Activated CD4-positive, alpha-beta T cell treated with anti-CD3 and anti-CD28 coated beads for 36 hours (primary cell): ENCODE measurements around the gene CHN2. TPM values are rescaled to one million over a fixed set of nuclear protein-coding genes. Genes with fewer than 3 reads are reported as not detected.
"Not testable (repeated sequence)": the region's sequence is repeated elsewhere in the genome, so short reads cannot be mapped to it uniquely, and the experiment has no call there.

Source experiments
- ATAC-seq: fragments of 200-7000 bp; cut with Tn5 transposase; one replicate; pipeline ENCODE4 v1.10.0; 2021; ENCODE audit warnings: mild to moderate bottlenecking, moderate library complexity
- CTCF ChIA-PET: fragments of 350-600 bp; sonication (Branson Sonifier 250); formaldehyde crosslinking; loops from one replicate; lab custom pipeline; 2021; ENCODE audit warnings: antibody characterized with exemption; lab: Charles Lee
- POLR2A ChIA-PET: fragments of 350-600 bp; sonication (Branson Sonifier 250); formaldehyde crosslinking; loops from one replicate; lab custom pipeline; 2021; ENCODE audit warnings: antibody characterized with exemption, inconsistent platforms; lab: Charles Lee
- DNase-seq: peaks from one replicate; pipeline ENCODE4 v3.0.0-alpha.2; 2020
- H3K27ac Mint-ChIP-seq: one replicate; pipeline ENCODE4 v1.8.0; 2021; ENCODE audit warnings: mixed read lengths
- H3K27me3 Mint-ChIP-seq: one replicate; pipeline ENCODE4 v1.8.0; 2021; ENCODE audit warnings: mixed read lengths
- H3K36me3 Mint-ChIP-seq: one replicate; pipeline ENCODE4 v1.8.0; 2021; ENCODE audit warnings: low read depth, mixed read lengths
- H3K4me1 Mint-ChIP-seq: one replicate; pipeline ENCODE4 v1.8.0; 2021; ENCODE audit warnings: mixed read lengths
- H3K4me3 Mint-ChIP-seq: one replicate; pipeline ENCODE4 v1.8.0; 2021; ENCODE audit warnings: mild to moderate bottlenecking, moderate library complexity, mixed read lengths
- H3K9me3 Mint-ChIP-seq: one replicate; pipeline ENCODE4 v1.8.0; 2021; ENCODE audit warnings: low read depth, mixed read lengths
- intact Hi-C, 2 experiments: fragments of 100-400 bp; cut with DNase I in 1 of 2; cut with micrococcal nuclease in 1 of 2; formaldehyde crosslinking; loops; one replicate each; pipeline versions ENCODE4 v1.14.2 to v1.15.1; 2022 to 2024; cut with DNase I, micrococcal nuclease
- total RNA-seq, 2 experiments: library from RNA; stranded (reverse); gene quantifications; one replicate each; pipeline ENCODE4 v1.2.3, GENCODE V29; 2021

Gene CHN2
- total RNA-seq, 2 experiments from 2014 or later, result 0.25 to 0.39 TPM

- Mint-ChIP-seq H3K4me1 (peaks cover 15% of the 10 kb centered on the region), H3K36me3 (no peaks in the 10 kb centered on the region), H3K27ac (no peak overlapping the region), H3K9me3 (no peaks in the 10 kb centered on the region), H3K4me3 (no peak overlapping the region), H3K27me3 (peaks cover 5% of the 10 kb centered on the region)
- ChIA-PET CTCF (interaction anchor here (0.6 to 1.1 kb wide), 3 partner anchors 15 to 121 kb away, joined by 3 to 4 read pairs (median 4); no protein-coding TSS in a partner anchor), POLR2A (no interaction called here)
- intact Hi-C loops, result no loop called here
- DNase-seq (no peak), ATAC-seq (no peak)
Measured at GRCh38 chr7:29204491-29205272, 10.1 kb downstream of the CHN2 start.

GRCh38 chr7:29207162-29207801, 12.7 kb downstream of the CHN2 start:
- ATAC-seq, result peak; percentile 70
- POLR2A ChIA-PET, result no interaction called here
- no peaks in the 10 kb centered on the region for H3K9me3 Mint-ChIP-seq
- no peaks in the 10 kb centered on the region for H3K36me3 Mint-ChIP-seq
- intact Hi-C loops, result no loop called here
- H3K27ac Mint-ChIP-seq, result no peak overlapping the region
- no peak for DNase-seq
- H3K4me1 Mint-ChIP-seq, result peaks cover 15% of the 10 kb centered on the region
- H3K4me3 Mint-ChIP-seq, result no peak overlapping the region
- CTCF ChIA-PET, result interaction anchor here (1.0 kb wide), 1 partner anchor 18 kb away, joined by 4 read pairs; no protein-coding TSS in a partner anchor
- no peaks in the 10 kb centered on the region for H3K27me3 Mint-ChIP-seq

GRCh38 chr7:29208410-29209250, 14.1 kb downstream of the CHN2 start:
- intact Hi-C loops, result no loop called here
- H3K4me1 Mint-ChIP-seq, result peaks cover 15% of the 10 kb centered on the region

GRCh38 chr7:29209745-29210144, 15.2 kb downstream of the CHN2 start:
- ATAC-seq, result no peak
- H3K27me3 Mint-ChIP-seq, result no peaks in the 10 kb centered on the region
- no peak for DNase-seq
- no peak overlapping the region for H3K4me3 Mint-ChIP-seq
- H3K9me3 Mint-ChIP-seq, result no peaks in the 10 kb centered on the region
- CTCF ChIA-PET, result interaction anchor here (1.0 kb wide), 1 partner anchor 283 kb away, joined by 3 read pairs; no protein-coding TSS in a partner anchor
- peaks cover 15% of the 10 kb centered on the region for H3K4me1 Mint-ChIP-seq
- H3K27ac Mint-ChIP-seq, result no peak overlapping the region
- POLR2A ChIA-PET, result no interaction called here
- H3K36me3 Mint-ChIP-seq, result no peaks in the 10 kb centered on the region
- intact Hi-C loops, result no loop called here

More at GRCh38 chr7:29208410-29209250, 14.1 kb downstream of the CHN2 start:
- H3K27ac Mint-ChIP-seq, result no peak overlapping the region
- ATAC-seq (no peak), DNase-seq (no peak)
- ChIA-PET CTCF (interaction anchor here (0.6 to 1.0 kb wide), 2 partner anchors 198 to 282 kb away, joined by 3 read pairs; no protein-coding TSS in a partner anchor), POLR2A (no interaction called here)
- no peak overlapping the region for H3K4me3 Mint-ChIP-seq
- H3K27me3 Mint-ChIP-seq, result no peaks in the 10 kb centered on the region
- H3K9me3 Mint-ChIP-seq, result no peaks in the 10 kb centered on the region
- H3K36me3 Mint-ChIP-seq, result no peaks in the 10 kb centered on the region

DNA sequence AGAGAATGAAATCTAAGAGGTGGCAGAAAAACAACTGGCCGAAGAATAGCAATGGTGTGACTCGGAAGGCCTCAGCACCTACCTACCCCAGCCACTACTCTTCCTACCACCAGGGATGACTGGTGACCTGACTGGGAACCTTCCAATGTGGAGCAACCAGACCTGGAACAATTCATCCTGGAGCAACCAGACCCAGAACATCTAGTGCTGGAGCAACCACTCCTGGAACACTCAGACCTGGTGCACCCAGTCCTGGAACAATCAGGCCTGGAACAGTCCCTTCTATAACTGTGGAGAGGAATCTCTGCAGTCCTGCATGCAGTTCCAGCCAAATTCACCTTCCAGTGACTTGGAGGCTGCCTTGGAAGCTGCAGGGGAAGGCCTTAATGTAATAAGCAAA, 18.2 kb downstream of the CHN2 start:
- H3K4me1 Mint-ChIP-seq, H3K27me3 Mint-ChIP-seq, ATAC-seq, CTCF ChIA-PET, H3K9me3 Mint-ChIP-seq, H3K4me3 Mint-ChIP-seq, DNase-seq, H3K27ac Mint-ChIP-seq, H3K36me3 Mint-ChIP-seq, POLR2A ChIA-PET, intact Hi-C loops: not testable (repeated sequence)

- intact Hi-C loops, result no loop called here
- no peak for DNase-seq
- H3K27ac Mint-ChIP-seq, result no peak overlapping the region
- H3K4me1 Mint-ChIP-seq, result no peaks in the 10 kb centered on the region
- POLR2A ChIA-PET, result no interaction called here
- no peak for ATAC-seq
- H3K36me3 Mint-ChIP-seq, result no peaks in the 10 kb centered on the region
- H3K9me3 Mint-ChIP-seq, result no peaks in the 10 kb centered on the region
- CTCF ChIA-PET, result no interaction called here
- H3K27me3 Mint-ChIP-seq, result no peaks in the 10 kb centered on the region
- no peak overlapping the region for H3K4me3 Mint-ChIP-seq
Measured at GRCh38 chr7:29214056-29214455, 19.5 kb downstream of the CHN2 start.

DNA sequence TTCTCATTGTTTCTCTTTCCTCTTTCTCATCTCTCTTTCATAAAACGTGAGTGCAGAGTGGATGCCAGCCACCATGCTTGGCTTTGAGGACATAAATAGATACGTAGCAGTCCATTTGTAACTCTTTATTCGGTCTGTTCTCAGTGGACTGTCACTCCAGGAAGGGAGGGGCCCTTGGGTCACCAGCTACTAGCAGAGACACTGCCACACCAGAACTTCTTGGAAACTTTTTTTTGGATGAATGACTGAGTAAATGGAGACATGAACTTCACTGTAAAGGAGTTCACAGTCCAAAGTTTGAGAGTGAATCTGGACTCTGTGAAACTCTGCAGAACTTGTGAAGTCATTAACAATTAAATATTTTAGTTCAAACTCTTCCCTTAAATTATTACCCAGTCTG, 20.2 kb downstream of the CHN2 start:
- H3K27me3 Mint-ChIP-seq, result no peaks in the 10 kb centered on the region
- H3K9me3 Mint-ChIP-seq, result no peaks in the 10 kb centered on the region
- intact Hi-C loops, result no loop called here
- H3K27ac Mint-ChIP-seq, result no peak overlapping the region
- H3K4me1 Mint-ChIP-seq, result no peaks in the 10 kb centered on the region
- DNase-seq (no peak), ATAC-seq (no peak)
- H3K36me3 Mint-ChIP-seq, result no peaks in the 10 kb centered on the region
- CTCF ChIA-PET, result no interaction called here
- POLR2A ChIA-PET, result no interaction called here
- H3K4me3 Mint-ChIP-seq, result no peak overlapping the region

- Mint-ChIP-seq H3K27me3 (no peaks in the 10 kb centered on the region), H3K27ac (no peak overlapping the region), H3K36me3 (no peaks in the 10 kb centered on the region), H3K9me3 (no peaks in the 10 kb centered on the region), H3K4me1 (no peaks in the 10 kb centered on the region), H3K4me3 (no peak overlapping the region)
- intact Hi-C loops, result no loop called here
- ChIA-PET CTCF (interaction anchor here (1.1 kb wide), 1 partner anchor 26 kb away, joined by 3 read pairs; no protein-coding TSS in a partner anchor), POLR2A (no interaction called here)
- DNase-seq (no peak), ATAC-seq (no peak)
Measured at GRCh38 chr7:29216128-29216527, 21.6 kb downstream of the CHN2 start.

DNA sequence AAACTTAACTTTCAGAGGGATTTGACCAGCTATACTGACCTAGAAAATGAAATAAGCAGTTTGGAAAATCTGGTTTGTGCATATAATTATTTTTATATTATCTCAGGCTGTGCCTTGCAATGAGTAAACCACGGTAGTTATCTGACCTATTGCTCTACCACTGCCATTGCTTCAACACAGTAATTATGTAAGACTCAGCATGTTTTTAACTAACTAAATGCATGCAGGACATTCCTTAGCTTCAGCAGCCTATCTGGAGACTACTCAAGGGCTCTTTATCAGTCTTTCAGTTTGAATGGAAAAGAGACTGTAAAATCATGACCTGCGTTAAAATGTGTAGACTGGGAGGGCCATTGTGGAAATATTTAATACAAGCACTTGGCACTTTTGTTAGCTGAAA, 22.5 kb downstream of the CHN2 start:
- POLR2A ChIA-PET, result no interaction called here
- H3K4me1 Mint-ChIP-seq, result no peaks in the 10 kb centered on the region
- H3K36me3 Mint-ChIP-seq, result no peaks in the 10 kb centered on the region
- ATAC-seq (no peak), DNase-seq (no peak)
- peaks cover 5% of the 10 kb centered on the region for H3K9me3 Mint-ChIP-seq
- intact Hi-C loops, result no loop called here
- no peak overlapping the region for H3K27ac Mint-ChIP-seq
- no peaks in the 10 kb centered on the region for H3K27me3 Mint-ChIP-seq
- CTCF ChIA-PET, result interaction anchor here (1.6 kb wide), 1 partner anchor 29 kb away, joined by 3 read pairs; no protein-coding TSS in a partner anchor
- no peak overlapping the region for H3K4me3 Mint-ChIP-seq

DNA sequence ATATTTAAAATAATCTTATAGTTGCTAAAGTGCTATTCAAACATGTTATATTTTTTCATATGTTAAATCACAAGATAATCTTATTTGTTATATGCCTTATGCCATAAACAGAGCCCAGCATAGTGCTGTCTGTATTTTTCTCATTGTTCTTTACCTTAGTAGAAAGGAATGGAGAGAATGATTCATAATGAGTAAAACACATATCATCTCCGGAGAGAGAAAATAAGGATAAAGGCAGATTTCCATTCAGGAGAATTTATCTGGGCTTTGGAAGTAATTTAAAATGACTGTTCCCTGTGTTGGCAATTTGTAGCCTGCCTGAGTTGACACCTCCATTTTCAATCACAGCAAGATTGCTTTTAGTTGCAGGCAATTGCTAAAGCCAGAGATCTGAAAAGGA, 30.2 kb downstream of the CHN2 start:
- H3K4me1 Mint-ChIP-seq, result no peaks in the 10 kb centered on the region
- ChIA-PET CTCF (no interaction called here), POLR2A (no interaction called here)
- intact Hi-C loops, result no loop called here
- no peaks in the 10 kb centered on the region for H3K36me3 Mint-ChIP-seq
- no peak overlapping the region for H3K4me3 Mint-ChIP-seq
- H3K27me3 Mint-ChIP-seq, result no peaks in the 10 kb centered on the region
- ATAC-seq (no peak), DNase-seq (no peak)
- peaks cover 5% of the 10 kb centered on the region for H3K9me3 Mint-ChIP-seq
- no peak overlapping the region for H3K27ac Mint-ChIP-seq

- no peaks in the 10 kb centered on the region for H3K9me3 Mint-ChIP-seq
- no peaks in the 10 kb centered on the region for H3K36me3 Mint-ChIP-seq
- ChIA-PET CTCF (interaction anchor here (0.6 kb wide), 1 partner anchor 126 kb away, joined by 3 read pairs; no protein-coding TSS in a partner anchor), POLR2A (no interaction called here)
- intact Hi-C loops, result no loop called here
- no peaks in the 10 kb centered on the region for H3K27me3 Mint-ChIP-seq
- ATAC-seq, result no peak
- H3K4me1 Mint-ChIP-seq, result peaks cover 3% of the 10 kb centered on the region
- DNase-seq, result no peak
- H3K4me3 Mint-ChIP-seq, result no peak overlapping the region
- no peak overlapping the region for H3K27ac Mint-ChIP-seq
Measured at GRCh38 chr7:29228289-29229011, 33.9 kb downstream of the CHN2 start.
